MM.1S (cell line): ENCODE measurements around the gene FABP7.

Source experiments
- EZH2 ChIP-seq: fragments of 300-600 bp; sonication (generic); optimal IDR thresholded peaks from 2 replicates; pipeline ENCODE3; 2017; ENCODE audit warnings: low read depth, mild to moderate bottlenecking, antibody characterized with exemption, low read length, mixed read lengths
- TF ChIP-seq, protein P1 (sequence below): fragments of 300-600 bp; sonication (generic); IDR thresholded peaks from 2 replicates; pipeline ENCODE4 v1.5.1; 2016; ENCODE audit warnings: antibody characterized with exemption, low read length, mixed read lengths

DNA sequence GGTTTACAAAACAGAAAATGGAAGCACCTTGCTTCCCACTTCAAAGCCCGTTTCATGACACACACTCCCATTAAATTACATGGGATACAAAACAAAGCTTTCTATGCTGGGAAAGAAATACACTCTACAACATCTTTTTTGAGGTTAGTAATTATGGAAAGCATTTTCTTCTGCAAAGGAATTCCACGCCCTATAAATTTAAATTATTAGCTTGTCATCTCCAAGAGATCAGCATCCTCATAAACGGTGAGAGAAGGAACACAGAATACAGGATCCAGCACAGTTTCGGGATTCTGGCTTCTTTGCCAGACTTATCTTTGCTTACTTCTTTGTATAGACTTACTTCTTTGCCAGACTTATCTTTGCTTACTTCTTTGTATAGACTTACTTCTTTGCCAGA is 8.2 kb downstream of the FABP7 start:
- TF ChIP-seq, protein P1, sequence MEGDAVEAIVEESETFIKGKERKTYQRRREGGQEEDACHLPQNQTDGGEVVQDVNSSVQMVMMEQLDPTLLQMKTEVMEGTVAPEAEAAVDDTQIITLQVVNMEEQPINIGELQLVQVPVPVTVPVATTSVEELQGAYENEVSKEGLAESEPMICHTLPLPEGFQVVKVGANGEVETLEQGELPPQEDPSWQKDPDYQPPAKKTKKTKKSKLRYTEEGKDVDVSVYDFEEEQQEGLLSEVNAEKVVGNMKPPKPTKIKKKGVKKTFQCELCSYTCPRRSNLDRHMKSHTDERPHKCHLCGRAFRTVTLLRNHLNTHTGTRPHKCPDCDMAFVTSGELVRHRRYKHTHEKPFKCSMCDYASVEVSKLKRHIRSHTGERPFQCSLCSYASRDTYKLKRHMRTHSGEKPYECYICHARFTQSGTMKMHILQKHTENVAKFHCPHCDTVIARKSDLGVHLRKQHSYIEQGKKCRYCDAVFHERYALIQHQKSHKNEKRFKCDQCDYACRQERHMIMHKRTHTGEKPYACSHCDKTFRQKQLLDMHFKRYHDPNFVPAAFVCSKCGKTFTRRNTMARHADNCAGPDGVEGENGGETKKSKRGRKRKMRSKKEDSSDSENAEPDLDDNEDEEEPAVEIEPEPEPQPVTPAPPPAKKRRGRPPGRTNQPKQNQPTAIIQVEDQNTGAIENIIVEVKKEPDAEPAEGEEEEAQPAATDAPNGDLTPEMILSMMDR = no peak
- no peak for TF ChIP-seq EZH2
